ENCODE data around the gene PTPN14.

GRCh38 chr1:214498021-214498420 is 53.4 kb downstream of the PTPN14 start:
- no peak for TF ChIP-seq CTCF (IDR thresholded peaks at IDR 0.05; ENCODE audit: borderline replicate concordance, extremely low read depth, low read length, poor library complexity, severe bottlenecking)
- no peak for TF ChIP-seq EZH2 (IDR thresholded peaks at IDR 0.05; ENCODE audit: borderline replicate concordance, low read depth, low read length, severe bottlenecking)
